Measurements from ENCODE around the gene SPDYE4.
"Not testable (repeated sequence)": the region's sequence is repeated elsewhere in the genome, so short reads cannot be mapped to it uniquely, and the experiment has no call there.

SPDYE4 gene

GRCh38 chr17:8758137-8758596 lies at the start of gene SPDYE4:
Gene SPDYE4, minus strand, starts transcription at chr17:8758546. Its CDS starts 164 bp downstream, at chr17:8758382.
- no peak for TF ChIP-seq CTCF (IDR thresholded peaks at IDR 0.05; ENCODE audit: low read depth, low read length)
- DNase-seq (ENCODE audit: extremely low read depth, low read depth) = no peak

- TF ChIP-seq CTCF (IDR thresholded peaks at IDR 0.05; ENCODE audit: low read depth, low read length) = no peak
- DNase-seq (ENCODE audit: extremely low read depth, low read depth) = no peak
These were observed 48.7 kb upstream of the SPDYE4 start for GRCh38 chr17:8806926-8807550.

- no peak for TF ChIP-seq CTCF (IDR thresholded peaks at IDR 0.05; ENCODE audit: low read depth, low read length)
- no peak for DNase-seq (ENCODE audit: extremely low read depth, low read depth)
These were observed 48.0 kb upstream of the SPDYE4 start for GRCh38 chr17:8806253-8806925.

GRCh38 chr17:8805396-8805795 lies 47.0 kb upstream of the SPDYE4 start:
- DNase-seq (ENCODE audit: extremely low read depth, low read depth) = not testable (repeated sequence)

GRCh38 chr17:8803531-8804420 lies 45.4 kb upstream of the SPDYE4 start:
- DNase-seq (ENCODE audit: extremely low read depth, low read depth) = no peak
- no peak for TF ChIP-seq CTCF (IDR thresholded peaks at IDR 0.05; ENCODE audit: low read depth, low read length)

GRCh38 chr17:8801135-8801840 lies 42.9 kb upstream of the SPDYE4 start:
- no peak for DNase-seq (ENCODE audit: extremely low read depth, low read depth)
- TF ChIP-seq CTCF (IDR thresholded peaks at IDR 0.05; ENCODE audit: low read depth, low read length) = no peak

GRCh38 chr17:8800656-8801055 lies 42.3 kb upstream of the SPDYE4 start:
- TF ChIP-seq CTCF (IDR thresholded peaks at IDR 0.05; ENCODE audit: low read depth, low read length) = no peak
- no peak for DNase-seq (ENCODE audit: extremely low read depth, low read depth)
